IPS-11a (cell line): ENCODE data around the gene PIH1D2.
"Not testable (repeated sequence)": the region's sequence is repeated elsewhere in the genome, so short reads cannot be mapped to it uniquely, and the experiment has no call there.

Source experiments
- H3K4me3 ChIP-seq: one replicate; pipeline ENCODE4 v1.5.1; 2013; ENCODE audit warnings: low read depth, low read length, control low read depth

Gene PIH1D2, protein sequence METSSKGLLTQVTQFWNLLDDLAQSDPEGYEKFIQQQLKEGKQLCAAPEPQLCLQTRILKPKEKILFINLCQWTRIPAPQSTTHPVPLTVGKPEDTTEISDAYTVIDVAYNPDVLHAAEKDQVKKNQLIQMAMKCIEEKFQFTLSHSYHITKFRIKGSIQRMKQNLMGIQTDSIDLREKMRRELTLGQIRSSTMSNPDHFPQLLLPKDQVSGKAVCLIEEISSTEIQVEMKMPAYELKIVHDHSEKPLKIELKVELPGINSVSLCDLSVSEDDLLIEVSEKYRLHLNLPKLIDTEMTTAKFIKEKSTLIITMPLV

DNA sequence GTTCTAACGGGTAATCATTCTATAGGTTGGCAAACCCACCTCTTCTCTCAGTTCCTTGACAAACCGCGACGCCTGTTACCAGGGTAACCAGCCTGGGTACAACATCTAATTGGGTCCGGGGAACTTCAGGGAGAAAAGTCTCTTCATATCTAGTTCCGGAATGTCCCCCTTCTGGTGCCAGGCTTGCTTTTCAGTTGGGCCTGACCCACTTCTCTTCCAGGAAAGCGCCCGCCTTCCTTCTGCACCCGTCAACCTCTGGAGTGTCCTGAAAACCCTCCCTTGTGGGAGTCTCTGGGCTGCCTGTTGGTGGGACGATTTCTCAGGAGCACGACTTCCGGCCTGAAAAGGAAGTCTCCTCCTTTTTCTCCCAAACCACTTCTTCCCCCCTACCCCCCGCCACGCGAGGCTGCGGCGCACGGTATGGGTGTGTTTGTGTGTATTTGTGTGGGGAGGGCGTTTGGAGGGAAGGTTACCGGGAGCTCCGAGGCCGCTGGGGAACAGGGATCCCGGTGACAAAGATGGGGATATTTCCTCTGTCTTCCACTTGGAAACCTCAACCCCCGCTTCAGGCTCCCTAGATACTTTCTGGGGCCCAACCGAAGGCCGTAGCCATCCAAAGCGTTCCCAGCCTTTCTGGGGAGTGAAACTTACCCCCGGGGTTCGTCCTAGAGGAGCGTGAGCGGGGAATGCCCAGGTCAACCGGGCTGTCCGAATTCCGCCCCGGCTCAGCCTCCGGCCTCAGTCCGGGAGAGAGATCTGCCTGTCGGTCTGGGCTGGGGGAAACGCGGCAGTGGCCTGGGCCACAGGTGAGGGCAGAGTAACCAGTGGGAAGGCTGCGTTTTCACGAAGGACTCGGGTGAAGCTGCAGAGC is at the start of gene PIH1D2, which contains the start of gene NKAPD1:
Gene PIH1D2 (minus strand): TSS at position 77 of the 871 bp plus-strand sequence. CDS start 843 bp downstream, outside the sequence.
Gene NKAPD1 (plus strand): TSS at position 359 of the 871 bp plus-strand sequence. CDS start 1,276 bp downstream, outside the sequence.
- peak within 1 kb of the TSS; percentile 98 for H3K4me3 ChIP-seq

DNA sequence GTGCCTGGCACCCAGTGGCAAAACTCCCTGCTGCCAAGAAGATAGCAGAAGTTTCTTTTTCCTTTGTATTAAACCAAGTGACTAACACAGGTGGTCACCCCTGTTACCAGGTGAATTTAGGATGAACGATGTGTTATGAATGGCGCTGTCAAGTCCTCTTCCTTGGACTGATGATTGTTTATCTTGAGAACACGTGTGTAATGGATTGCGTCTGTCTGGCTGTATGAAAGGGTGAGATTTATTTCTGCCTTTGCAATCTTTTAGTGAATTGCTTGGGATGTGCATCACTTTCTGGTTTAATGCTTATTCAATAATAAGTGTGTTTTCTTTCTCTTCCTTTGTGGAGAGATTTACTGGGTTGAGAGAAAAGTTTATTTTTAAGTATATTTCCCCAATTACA is 49.3 kb upstream of the PIH1D2 start:
- no peak overlapping the region for H3K4me3 ChIP-seq

DNA sequence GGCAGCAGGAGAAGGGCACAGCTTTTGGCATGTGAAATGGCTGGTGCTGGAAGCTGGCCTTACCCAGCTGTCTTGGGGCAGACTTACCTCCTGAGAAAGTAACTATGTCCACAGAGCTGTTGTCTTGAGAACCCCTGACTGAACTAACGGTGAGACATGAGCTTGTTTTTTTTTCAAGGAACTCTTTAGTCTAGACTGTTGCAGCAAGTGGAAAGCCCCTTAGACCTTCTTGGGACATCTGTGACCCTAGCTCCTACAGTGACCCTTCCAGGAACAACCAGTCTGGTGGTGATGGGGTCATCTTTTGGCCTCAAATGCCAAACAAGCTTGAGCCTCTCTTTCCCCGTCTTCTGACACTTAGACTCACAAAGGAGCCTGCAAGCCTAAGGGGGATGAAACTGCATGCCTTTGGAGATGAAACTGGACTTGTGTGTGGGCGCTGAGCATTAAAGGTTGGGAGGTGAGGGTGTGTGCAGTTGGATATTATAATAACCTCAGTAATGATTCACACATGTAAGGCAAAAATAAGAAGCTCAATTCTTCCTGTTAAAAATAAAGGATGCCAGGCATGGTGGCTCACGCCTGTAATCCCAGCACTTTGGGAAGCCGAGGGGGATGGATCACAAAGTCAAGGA is 48.3 kb upstream of the PIH1D2 start:
- H3K4me3 ChIP-seq, result no peak overlapping the region

GRCh38 chr11:112118176-112118575 is 44.4 kb upstream of the PIH1D2 start:
- H3K4me3 ChIP-seq, result no peak overlapping the region

GRCh38 chr11:112115386-112115785 is 41.6 kb upstream of the PIH1D2 start:
- no peak overlapping the region for H3K4me3 ChIP-seq

GRCh38 chr11:112114460-112114859 is 40.6 kb upstream of the PIH1D2 start:
- no peak overlapping the region for H3K4me3 ChIP-seq

DNA sequence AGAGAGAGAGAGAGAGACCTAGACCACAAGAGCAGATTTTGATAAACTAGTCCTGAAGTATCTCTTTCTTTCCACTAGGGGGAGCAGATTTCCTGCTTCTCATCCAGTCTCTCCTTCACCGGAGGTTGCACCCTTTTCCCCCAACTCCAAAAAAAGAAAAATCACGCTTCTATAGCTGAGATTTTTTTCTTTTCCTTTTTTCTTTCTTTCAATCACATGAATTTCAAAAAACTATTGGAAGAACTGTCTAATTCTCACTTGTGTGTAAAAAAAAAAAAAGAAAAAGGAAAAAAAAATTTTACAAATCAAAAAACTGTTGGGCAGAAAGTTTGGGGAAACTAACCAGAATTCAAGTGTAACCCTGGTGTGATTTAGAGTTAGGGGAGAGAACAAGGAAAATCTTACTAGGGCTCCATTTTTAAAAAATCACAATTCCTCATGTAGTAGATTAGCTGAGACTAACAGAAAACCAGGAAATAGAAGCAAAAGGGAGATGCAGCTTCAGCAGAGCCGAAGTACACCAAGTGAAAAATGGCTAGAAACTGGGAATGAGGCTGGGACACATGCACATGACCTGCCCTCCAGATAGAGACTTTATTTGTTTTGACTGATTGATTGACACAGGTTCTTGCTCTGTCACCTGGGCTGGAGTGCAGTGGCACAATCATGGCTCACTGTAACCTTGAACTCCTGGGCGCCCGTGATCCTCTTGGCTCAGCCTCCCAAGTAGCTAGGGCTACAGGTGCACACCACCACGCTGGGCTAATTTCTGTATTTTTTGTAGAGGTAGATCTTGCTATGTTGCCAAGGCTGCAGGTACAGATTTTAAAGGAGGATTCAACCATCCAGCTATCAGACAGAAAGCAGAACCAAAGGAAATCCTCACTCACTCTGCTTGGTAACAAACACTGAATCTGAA is 40.0 kb upstream of the PIH1D2 start:
- no peak overlapping the region for H3K4me3 ChIP-seq

- no peak overlapping the region for H3K4me3 ChIP-seq
Observed at GRCh38 chr11:112106070-112106469, 32.3 kb upstream of the PIH1D2 start.

DNA sequence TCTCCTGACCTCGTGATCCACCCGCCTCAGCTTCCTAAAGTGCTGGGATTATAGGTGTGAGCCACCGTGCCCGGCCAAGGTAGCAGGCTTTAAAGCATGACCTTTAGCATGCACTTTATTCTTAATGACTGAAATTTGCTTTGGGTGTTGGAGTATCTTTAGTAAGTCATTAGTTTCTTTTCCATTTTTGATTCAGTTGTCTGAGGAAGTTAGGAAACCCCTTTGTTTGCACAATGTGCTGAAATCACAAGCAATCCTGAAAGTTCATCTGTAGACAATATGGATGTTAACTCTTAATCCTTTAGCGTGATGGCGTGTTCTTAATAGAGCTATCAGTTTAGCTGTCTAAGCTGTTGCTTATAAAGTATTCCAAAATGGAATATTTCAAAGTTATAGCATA is 29.6 kb upstream of the PIH1D2 start:
- H3K4me3 ChIP-seq, result no peak overlapping the region

DNA sequence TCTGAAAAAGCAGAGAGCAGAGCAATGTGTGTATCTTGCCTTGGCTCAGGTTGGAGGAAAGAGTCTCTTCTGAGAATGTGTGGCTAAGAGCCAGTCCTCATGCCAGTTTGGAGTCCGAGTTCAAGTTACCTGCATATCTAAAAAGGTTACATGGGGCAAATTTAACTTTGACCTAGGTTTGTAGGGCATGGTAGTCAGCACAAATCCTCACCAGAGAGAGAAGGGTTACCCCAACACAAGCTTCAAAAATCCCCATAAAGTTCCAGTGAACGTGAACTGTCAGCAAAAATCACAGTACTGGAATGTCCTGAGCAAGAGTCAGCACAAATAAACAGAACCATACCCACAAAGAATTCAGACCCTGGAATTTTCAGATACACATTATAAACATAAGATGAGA is 26.6 kb upstream of the PIH1D2 start:
- H3K4me3 ChIP-seq, result no peak overlapping the region

DNA sequence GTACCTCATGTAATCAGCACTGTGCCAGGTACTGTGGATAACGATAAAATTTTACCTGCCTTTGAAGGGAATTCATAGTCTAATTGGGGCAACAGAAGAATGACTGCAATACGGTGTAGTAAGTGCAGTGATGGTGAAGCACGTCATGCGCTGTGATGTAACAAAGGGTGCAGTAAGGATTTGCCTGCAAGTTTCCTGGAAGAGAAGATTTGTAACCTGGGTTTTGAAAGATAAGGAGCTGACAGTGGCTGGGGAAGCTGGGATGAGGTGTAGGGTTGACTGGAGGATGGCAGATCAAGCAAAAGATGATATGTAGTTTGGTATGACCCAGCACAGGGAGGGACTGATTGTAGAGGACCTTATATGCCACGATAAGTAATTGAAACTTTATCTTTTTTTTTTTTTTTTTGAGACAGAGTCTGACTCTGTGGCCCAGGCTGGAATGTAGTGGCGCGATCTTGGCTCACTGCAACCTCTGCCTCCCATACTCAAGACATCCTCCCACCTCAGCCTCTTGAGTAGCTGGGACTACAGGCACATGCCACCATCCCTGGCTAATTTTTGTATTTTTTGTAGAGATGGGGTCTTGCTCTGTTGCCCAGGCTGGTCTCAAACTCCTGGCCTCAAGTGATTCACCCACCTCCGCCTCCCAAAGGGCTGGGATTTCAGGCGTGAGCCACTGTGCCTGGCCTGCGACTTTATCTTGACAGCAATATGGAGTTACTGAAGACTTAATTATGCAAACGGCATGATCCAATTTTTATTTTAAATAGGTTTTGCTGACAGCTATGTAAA is 24.1 kb upstream of the PIH1D2 start:
- H3K4me3 ChIP-seq, result no peak overlapping the region

GRCh38 chr11:112096194-112096593 is 22.4 kb upstream of the PIH1D2 start:
- no peak overlapping the region for H3K4me3 ChIP-seq

- H3K4me3 ChIP-seq, result not testable (repeated sequence)
Observed at GRCh38 chr11:112095302-112095701, 21.5 kb upstream of the PIH1D2 start.

DNA sequence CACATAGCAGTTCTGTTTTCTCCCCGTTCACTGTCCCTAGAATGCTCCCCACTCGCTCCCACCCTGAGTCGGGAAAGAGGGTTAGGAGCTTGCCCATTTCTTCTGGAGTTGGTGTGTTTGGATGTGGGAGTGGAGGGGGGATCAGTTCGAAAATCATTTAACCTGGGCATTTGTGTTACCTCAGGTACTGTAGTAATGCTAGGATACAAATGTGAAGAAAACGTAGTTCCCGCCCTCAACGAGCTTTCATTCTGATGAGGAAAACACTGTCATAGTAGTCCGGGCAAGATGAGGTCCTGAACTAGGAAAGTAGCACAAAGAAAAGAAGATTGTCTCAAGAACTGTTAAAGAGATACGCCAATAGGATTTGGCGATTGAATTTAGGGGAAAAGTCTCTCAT is 13.4 kb upstream of the PIH1D2 start:
- H3K4me3 ChIP-seq, result peak overlapping the region; percentile 97

GRCh38 chr11:112086422-112087191 is 12.8 kb upstream of the PIH1D2 start, which contains the start of the genes SDHD and TIMM8B:
SDHD (plus strand) TSS chr11:112086873; CDS start chr11:112086908, 35 bp downstream.
TIMM8B (minus strand) TSS chr11:112086756; CDS start chr11:112086723, 33 bp downstream.
- H3K4me3 ChIP-seq, result peak within 1 kb of the TSS; percentile 97

- peak overlapping the region; percentile 97 for H3K4me3 ChIP-seq
Observed at GRCh38 chr11:112085822-112086421, 12.1 kb upstream of the PIH1D2 start.

- H3K4me3 ChIP-seq, result no peak overlapping the region
Observed at GRCh38 chr11:112082729-112083128, 8.9 kb upstream of the PIH1D2 start.

GRCh38 chr11:112062923-112063322 is 10.9 kb downstream of the PIH1D2 start:
- no peak overlapping the region for H3K4me3 ChIP-seq
